Glutamatergic neuron (in vitro differentiated cells): ENCODE measurements around the gene SPRR1A. TPM values are rescaled to one million over a fixed set of nuclear protein-coding genes. Genes with fewer than 3 reads are reported as not detected.

Experiments used
- DNase-seq: peaks from one replicate; pipeline ENCODE4 v3.0.0; 2022
- H3K27ac Mint-ChIP-seq: one replicate; pipeline ENCODE4 v1.8.0; 2020; ENCODE audit warnings: mild to moderate bottlenecking, mixed read lengths, inconsistent platforms; ENCODE audit not compliant: unreplicated experiment
- H3K27me3 Mint-ChIP-seq: one replicate; pipeline ENCODE4 v1.8.0; 2020; ENCODE audit warnings: mild to moderate bottlenecking, moderate library complexity, mixed read lengths, inconsistent platforms; ENCODE audit not compliant: unreplicated experiment
- H3K36me3 Mint-ChIP-seq: one replicate; pipeline ENCODE4 v1.8.0; 2020; ENCODE audit warnings: mild to moderate bottlenecking, mixed read lengths, inconsistent platforms; ENCODE audit not compliant: unreplicated experiment
- H3K4me1 Mint-ChIP-seq: one replicate; pipeline ENCODE4 v1.8.0; 2020; ENCODE audit warnings: mild to moderate bottlenecking, low read depth, mixed read lengths, inconsistent platforms; ENCODE audit not compliant: unreplicated experiment
- H3K4me3 Mint-ChIP-seq: one replicate; pipeline ENCODE4 v1.8.0; 2020; ENCODE audit warnings: mild to moderate bottlenecking, mixed read lengths, inconsistent platforms; ENCODE audit not compliant: unreplicated experiment
- H3K9me3 Mint-ChIP-seq: one replicate; pipeline ENCODE4 v1.8.0; 2020; ENCODE audit warnings: mild to moderate bottlenecking, moderate library complexity, mixed read lengths, inconsistent platforms; ENCODE audit not compliant: unreplicated experiment
- CTCF ChIP-seq: fragments of 200-600 bp; sonication (generic); IDR thresholded peaks from one replicate; pipeline ENCODE4 v1.5.0; 2021; ENCODE audit not compliant: partially characterized antibody, unreplicated experiment
- total RNA-seq: library from RNA; stranded (reverse); fragmentation: NEBNext Ultra II Directional; extraction: Animal tissue kit (Norgen Biotek cat#: 25700); gene quantifications from one replicate; pipeline ENCODE4 v1.2.1, GENCODE V29; 2021; ENCODE audit not compliant: unreplicated experiment

SPRR1A gene
- total RNA-seq, 1 donor from 2014 or later, result not detected

- Mint-ChIP-seq H3K9me3 (no peaks in the 10 kb centered on the region), H3K4me1 (no peaks in the 10 kb centered on the region), H3K4me3 (no peak overlapping the region), H3K36me3 (no peaks in the 10 kb centered on the region), H3K27ac (no peak overlapping the region), H3K27me3 (peaks cover 5% of the 10 kb centered on the region)
- TF ChIP-seq CTCF, result no peak
- DNase-seq, result no peak
Observed at GRCh38 chr1:152959273-152959672, 24.6 kb upstream of the SPRR1A start.

- no peaks in the 10 kb centered on the region for H3K9me3 Mint-ChIP-seq
Observed at GRCh38 chr1:152959801-152960451, 24.0 kb upstream of the SPRR1A start.

GRCh38 chr1:152960452-152961044 lies 23.3 kb upstream of the SPRR1A start:
- no peak for DNase-seq
- H3K36me3 Mint-ChIP-seq, result no peaks in the 10 kb centered on the region
- no peak overlapping the region for H3K4me3 Mint-ChIP-seq
- H3K4me1 Mint-ChIP-seq, result no peaks in the 10 kb centered on the region
- H3K27ac Mint-ChIP-seq, result no peak overlapping the region
- H3K27me3 Mint-ChIP-seq, result peaks cover 6% of the 10 kb centered on the region
- H3K9me3 Mint-ChIP-seq, result no peaks in the 10 kb centered on the region
- TF ChIP-seq CTCF, result no peak

More at GRCh38 chr1:152959801-152960451, 24.0 kb upstream of the SPRR1A start:
- DNase-seq, result no peak
- no peaks in the 10 kb centered on the region for H3K4me1 Mint-ChIP-seq
- no peak overlapping the region for H3K4me3 Mint-ChIP-seq
- no peak for TF ChIP-seq CTCF
- no peak overlapping the region for H3K27ac Mint-ChIP-seq
- H3K27me3 Mint-ChIP-seq, result peaks cover 5% of the 10 kb centered on the region
- H3K36me3 Mint-ChIP-seq, result no peaks in the 10 kb centered on the region

- H3K9me3 Mint-ChIP-seq, result no peaks in the 10 kb centered on the region
Observed at GRCh38 chr1:152961226-152961891, 22.5 kb upstream of the SPRR1A start.

More at GRCh38 chr1:152961226-152961891, 22.5 kb upstream of the SPRR1A start:
- TF ChIP-seq CTCF, result no peak
- Mint-ChIP-seq H3K36me3 (no peaks in the 10 kb centered on the region), H3K4me3 (no peak overlapping the region), H3K27me3 (peaks cover 6% of the 10 kb centered on the region), H3K4me1 (no peaks in the 10 kb centered on the region), H3K27ac (no peak overlapping the region)
- DNase-seq, result no peak
